Measurements from ENCODE around the gene NR2E1.

NR2E1 gene

DNA sequence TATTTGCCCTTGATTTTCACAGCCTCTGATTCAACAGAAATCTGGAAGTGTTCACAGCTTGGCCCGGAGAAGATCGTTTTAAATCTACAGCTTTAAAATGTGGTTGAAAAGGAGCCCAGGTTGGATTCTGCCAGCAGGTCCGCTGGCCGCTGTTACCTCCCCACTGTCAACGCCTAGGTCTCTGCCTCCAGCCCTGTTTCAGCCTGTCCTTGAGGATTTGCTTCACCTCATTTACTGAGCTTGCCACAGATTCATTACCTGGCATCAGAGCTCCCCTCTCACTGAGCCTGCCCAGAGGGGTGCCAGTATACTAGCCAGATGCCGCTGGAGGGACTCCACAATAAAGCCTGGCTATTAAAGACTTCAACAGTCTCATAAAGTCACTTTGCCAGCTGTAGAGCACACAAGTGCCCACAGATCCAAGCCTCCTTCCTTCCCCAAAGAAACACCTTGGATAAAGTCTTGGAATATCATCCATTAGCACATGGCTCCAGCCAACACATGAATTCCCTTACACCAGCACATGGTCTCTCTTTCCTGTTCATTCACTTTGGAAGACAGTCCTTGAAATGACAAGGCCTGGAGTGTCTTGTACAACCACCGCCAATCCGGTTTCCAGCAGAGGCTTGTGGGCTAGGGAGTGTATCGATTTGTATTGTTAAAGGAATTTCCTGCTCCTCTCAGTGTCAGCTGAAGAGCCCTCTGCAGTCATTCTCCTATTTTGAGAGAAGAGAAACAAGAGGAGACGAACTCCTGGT, 9.5 kb upstream of the NR2E1 start:
- no peak overlapping the region for H3K4me3 ChIP-seq (ENCODE audit: low read depth, low read length)

DNA sequence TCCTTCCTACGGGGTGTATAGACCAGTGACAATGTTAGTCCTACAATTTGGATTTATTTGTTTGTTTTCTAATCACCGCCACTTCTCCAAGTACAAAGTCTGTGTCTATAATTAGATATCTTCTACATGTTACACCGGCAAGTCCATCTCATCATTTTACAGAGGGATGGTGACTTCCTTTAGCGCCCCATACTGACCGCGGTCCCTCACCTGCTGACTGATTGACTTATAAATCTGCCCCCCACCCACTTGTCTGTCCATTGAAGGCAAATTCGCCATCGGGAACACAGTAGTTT, 8.9 kb upstream of the NR2E1 start:
- no peak overlapping the region for H3K4me3 ChIP-seq (ENCODE audit: low read depth, low read length)

More for the DNA sequence above, 9.5 kb upstream of the NR2E1 start:
- TF ChIP-seq, protein P1, sequence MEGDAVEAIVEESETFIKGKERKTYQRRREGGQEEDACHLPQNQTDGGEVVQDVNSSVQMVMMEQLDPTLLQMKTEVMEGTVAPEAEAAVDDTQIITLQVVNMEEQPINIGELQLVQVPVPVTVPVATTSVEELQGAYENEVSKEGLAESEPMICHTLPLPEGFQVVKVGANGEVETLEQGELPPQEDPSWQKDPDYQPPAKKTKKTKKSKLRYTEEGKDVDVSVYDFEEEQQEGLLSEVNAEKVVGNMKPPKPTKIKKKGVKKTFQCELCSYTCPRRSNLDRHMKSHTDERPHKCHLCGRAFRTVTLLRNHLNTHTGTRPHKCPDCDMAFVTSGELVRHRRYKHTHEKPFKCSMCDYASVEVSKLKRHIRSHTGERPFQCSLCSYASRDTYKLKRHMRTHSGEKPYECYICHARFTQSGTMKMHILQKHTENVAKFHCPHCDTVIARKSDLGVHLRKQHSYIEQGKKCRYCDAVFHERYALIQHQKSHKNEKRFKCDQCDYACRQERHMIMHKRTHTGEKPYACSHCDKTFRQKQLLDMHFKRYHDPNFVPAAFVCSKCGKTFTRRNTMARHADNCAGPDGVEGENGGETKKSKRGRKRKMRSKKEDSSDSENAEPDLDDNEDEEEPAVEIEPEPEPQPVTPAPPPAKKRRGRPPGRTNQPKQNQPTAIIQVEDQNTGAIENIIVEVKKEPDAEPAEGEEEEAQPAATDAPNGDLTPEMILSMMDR (IDR thresholded peaks at IDR 0.05; ENCODE audit: borderline replicate concordance, insufficient read depth, low read depth, low read length) = no peak

DNA sequence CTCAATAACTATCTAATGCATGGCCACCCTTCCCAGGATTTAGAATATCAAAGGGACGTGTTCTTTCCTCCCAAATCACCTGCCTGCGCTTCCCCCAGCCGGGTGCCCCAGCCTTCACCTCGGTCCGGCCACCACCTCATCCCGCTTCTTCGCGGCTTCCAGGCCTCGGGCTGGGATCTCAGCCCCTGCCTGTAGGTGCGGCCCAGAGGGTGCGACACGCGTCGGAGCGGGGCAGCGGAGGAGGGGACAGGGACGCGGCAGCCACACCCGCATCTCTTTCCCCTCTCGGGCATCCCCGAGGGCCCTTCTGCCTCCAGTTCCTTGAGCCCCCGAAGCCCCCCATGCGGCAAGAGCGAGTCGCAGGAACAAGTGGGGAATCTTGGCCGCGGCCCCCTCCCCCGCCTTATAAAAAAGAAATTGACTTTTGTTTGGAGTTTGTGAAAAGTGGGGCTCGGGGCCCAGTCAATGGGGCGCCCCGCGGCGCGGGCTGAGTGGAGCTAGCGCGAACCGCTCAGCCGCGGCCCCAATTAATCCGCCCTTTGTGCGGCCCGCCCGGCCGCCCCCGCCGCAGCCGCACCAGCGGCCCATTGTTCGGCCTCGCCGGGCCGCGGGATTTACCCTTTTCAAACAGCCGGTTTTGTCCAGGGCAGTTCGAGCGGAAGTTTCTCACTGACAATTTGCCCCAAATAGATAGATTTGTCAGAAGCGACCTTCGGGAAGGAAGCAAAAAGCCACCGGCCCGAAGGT, 8.4 kb upstream of the NR2E1 start:
- H3K4me3 ChIP-seq (ENCODE audit: low read depth, low read length) = no peak overlapping the region
- TF ChIP-seq, protein P1 (IDR thresholded peaks at IDR 0.05; ENCODE audit: borderline replicate concordance, insufficient read depth, low read depth, low read length) = no peak

More for the DNA sequence above, 8.9 kb upstream of the NR2E1 start:
- TF ChIP-seq, protein P1 (IDR thresholded peaks at IDR 0.05; ENCODE audit: borderline replicate concordance, insufficient read depth, low read depth, low read length) = no peak

DNA sequence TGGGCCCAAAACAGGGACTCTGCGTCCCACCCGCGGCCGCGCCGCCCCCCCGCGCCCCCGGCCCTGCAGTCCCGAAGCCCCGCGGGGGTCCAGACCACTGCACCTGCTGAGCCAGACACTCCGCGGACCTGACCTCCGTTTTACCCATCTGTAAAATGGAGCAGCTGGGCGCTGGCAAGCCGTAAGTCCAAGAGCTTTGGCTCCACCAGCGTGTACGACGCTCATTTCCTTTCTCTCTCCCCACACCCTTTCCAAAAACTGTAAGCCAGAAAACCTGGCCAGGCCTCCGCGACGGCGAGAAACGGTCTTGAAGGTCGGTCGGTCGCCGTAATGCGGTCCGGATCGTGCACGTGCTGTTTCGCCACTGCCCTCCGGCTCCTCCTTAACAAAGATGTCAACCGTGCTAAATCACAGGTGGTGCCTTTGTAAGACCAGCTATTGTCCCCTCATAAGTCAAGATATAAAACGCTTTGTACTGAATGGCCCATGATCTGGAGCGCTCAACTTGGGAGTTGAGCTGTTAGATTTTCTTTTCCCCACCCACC, 7.8 kb upstream of the NR2E1 start:
- TF ChIP-seq, protein P1 (IDR thresholded peaks at IDR 0.05; ENCODE audit: borderline replicate concordance, insufficient read depth, low read depth, low read length) = no peak
- H3K4me3 ChIP-seq (ENCODE audit: low read depth, low read length) = no peak overlapping the region

DNA sequence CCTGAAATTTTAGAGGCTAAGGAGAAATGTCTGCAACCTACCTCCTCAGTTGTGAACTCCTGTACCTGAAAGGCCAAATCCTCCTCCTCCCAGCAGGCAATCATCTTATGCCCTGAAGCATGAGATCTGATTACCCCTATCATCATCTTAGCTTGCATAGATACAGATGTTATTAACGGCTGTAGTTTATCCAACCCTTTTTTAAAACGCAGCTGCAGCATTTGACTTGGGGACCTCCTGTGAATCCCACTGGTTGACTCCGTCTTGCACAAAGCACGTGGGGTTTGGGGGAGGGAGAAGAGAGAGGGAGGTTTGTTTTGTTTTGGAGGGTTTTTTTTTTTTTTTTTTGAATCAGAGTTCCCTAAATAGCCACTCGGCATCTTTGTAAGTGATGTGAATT, 5.8 kb upstream of the NR2E1 start:
- H3K4me3 ChIP-seq (ENCODE audit: low read depth, low read length) = no peak overlapping the region
- TF ChIP-seq, protein P1 (IDR thresholded peaks at IDR 0.05; ENCODE audit: borderline replicate concordance, insufficient read depth, low read depth, low read length) = no peak

- TF ChIP-seq, protein P1 (IDR thresholded peaks at IDR 0.05; ENCODE audit: borderline replicate concordance, insufficient read depth, low read depth, low read length) = no peak
Observed at GRCh38 chr6:108161724-108162282, 4.0 kb upstream of the NR2E1 start.

More at GRCh38 chr6:108161724-108162282, 4.0 kb upstream of the NR2E1 start:
- no peak overlapping the region for H3K4me3 ChIP-seq (ENCODE audit: low read depth, low read length)
